Stimulated activated CD8-positive, alpha-beta memory T cell treated with anti-CD3 and anti-CD28 coated beads, Interleukin-15, amount 100 ng/mL, for 48 hours (primary cell): ENCODE results near the gene MYZAP.

Experiments
- DNase-seq, 2 donors: peaks; one replicate each; pipeline ENCODE4 v3.0.0-alpha.2; 2020; ENCODE audit warnings: low read depth in 2 of 2

Gene MYZAP

DNA sequence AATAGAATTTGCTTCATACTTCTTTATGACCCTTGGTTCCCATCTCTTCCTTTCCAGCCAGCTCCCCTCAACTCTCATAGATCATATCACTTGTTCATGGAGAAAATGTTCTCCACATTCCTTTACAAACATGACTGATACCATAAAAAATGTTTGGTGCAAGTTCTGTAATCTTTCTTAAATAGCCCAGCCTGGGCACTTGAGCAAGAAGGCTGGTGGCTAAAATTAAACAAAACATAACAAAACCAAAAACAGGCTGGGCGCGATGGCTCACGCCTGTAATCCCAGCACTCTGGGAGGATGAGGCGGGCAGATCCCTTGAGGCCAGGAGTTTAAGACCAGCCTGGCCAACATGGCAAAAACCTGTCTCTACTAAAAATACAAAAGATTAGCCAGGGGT is 105.9 kb downstream of the MYZAP start:
- no peak for DNase-seq

DNA sequence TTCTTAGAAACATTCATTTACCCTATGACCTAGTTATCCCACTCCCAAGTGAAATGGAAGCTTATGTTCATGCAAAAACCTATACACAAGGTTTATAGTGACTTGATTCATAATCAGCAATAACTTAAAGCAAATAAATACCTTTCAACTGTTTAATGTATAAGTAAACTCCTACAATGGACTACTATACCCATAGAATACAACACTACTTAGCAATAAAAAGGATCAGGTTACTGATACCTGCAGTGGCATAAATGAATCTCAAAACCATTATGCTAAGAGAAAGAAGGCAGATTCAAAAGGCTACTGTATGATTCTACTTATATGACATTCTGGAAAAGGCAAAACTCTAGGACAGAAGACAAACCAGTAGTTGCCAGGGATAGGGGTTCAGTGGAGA is 106.5 kb downstream of the MYZAP start:
- DNase-seq, result no peak

DNA sequence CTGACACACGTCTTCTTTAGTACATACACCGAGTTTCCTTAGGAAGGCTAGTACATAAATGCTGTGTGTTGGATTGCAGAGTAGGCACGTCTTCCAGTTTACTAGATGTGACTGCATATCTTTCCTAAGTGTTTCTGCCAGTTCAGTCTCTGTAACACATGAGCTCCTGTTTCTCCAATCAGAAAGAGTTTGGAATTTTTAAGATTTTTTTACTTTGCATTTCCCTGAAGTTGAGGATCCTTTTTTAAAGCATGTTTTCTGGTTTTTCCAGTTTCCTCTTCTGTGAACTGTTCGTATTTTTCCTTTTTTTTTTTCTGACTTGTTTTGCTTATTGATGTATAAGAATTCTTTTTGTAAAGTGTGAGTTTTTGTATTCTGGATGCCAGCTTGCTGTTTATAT is 107.3 kb downstream of the MYZAP start:
- DNase-seq, result no peak

DNA sequence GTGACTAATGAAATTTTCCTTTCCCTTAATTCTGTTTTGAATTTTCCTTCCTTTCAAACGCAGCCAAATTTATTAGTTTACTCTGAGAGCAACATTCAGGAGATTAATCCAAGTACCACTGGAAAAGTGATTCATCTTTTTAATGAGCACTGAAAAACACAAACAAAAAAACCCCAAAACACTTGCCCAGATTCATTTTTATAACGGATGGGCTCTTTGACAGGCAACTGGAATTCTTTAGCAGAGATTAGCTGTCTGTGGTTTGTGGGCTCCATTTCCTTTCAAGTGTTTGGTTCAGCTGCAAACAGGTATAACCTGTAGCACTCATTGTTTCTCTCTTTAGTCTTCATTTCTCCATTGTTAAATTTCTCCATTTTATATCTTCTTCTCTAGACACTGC is 111.7 kb downstream of the MYZAP start:
- no peak for DNase-seq

DNA sequence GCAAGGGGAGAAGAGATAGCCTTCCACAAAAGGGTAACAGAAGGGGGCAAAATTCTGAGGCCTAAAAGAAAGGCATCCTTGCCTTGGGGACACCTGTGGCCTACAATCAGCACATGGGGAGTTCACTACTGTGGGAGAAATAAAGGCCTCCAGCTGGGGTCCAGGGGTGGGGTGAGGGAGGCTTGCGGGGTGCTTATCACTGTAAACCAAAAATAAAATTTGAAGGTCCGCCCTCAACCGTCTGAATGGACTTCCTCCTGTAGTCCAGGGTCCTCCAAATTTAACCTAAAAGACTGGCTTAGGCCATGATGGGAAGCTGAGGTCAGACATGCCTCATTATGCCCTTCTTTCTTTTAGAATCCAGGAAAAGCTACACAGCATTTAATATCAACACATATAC is 112.7 kb downstream of the MYZAP start:
- no peak for DNase-seq

DNA sequence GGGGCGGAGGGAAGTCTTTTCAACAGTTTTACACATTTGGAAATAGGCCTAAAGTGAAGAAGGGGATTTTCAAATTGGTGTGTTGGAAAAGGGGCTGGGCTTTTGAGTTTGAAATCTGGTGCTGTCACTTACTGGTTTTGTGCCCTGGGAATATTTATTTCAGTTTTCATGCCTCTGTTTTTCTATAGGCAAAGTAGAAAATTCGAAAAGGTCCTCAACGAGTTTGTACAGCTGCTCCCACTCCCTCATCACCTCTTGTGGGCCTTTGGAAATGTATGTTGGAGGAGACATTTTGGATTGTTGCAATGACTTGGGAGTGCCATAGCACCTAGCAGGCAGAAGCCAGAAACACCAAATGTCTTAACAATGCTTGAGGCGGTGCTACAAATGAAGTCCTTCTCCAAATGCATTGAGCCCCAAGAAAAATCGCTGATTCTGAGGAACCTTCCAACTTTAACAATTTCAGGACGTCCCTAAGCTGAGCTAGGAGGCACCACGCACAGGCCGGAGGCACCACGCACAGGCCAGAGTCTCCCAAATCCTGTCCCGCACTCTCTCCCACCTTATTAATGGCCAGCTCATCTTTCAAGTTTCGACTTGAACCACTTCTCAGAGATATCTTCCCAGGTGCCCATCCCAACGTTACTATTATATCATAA is 114.2 kb downstream of the MYZAP start:
- DNase-seq, result no peak

DNA sequence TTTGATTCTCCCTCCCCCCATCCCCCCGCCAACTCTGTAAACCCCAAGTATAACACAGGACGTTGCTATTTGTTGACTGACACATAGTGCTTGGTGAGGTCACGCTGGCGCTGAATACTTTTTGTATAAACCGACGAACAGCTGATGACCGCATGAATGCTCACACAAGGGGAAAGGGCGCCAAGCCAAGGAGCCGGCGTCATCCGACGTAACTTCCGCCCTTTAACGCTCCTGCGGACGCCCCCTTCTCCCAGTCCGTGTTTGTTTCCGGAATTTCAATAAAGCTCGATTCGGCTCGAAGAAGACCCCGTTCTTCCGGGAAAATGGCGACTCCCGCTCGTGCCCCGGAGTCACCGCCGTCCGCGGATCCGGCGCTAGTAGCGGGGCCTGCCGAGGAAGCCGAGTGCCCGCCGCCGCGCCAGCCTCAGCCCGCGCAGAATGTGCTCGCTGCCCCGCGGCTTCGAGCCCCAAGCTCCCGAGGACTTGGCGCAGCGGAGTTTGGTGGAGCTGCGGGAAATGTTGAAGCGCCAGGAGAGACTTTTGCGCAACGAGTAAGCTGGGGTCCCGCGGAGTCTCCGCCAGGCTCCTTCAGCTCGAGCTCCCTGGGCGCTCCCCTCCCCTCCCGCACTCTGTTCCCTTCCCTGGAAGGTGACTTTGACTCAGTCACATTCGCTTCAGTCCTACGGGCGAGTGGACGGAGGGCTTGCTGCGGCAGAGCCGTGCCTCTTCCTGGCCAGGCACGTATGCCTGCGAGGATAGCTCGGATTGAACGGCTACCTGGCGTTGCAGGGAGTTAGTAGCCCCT is 114.9 kb downstream of the MYZAP start, which contains the start of gene POLR2M:
POLR2M (plus strand) TSS at position 310 of the 805 bp plus-strand sequence; CDS start at position 439, 129 bp downstream.
- DNase-seq, result peak; percentile 80 to 84

DNA sequence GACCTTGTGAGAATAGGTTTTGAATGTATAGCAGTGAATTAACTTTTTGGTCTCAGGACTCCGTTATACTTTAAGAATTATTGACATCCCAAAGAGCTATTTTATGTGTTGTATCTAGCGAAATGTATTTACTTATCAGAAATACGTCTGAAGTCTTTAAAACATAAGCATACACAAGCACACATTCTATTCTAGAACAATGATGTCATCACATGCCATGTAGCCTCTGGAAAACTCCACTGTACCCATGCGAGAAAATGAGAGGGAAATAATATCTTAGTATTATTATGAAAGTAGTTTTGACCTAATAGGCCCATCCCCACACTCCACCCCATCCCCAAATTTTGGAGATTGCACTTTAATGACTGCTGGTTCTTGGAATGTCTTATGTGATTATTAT is 116.3 kb downstream of the MYZAP start:
- DNase-seq, result no peak

DNA sequence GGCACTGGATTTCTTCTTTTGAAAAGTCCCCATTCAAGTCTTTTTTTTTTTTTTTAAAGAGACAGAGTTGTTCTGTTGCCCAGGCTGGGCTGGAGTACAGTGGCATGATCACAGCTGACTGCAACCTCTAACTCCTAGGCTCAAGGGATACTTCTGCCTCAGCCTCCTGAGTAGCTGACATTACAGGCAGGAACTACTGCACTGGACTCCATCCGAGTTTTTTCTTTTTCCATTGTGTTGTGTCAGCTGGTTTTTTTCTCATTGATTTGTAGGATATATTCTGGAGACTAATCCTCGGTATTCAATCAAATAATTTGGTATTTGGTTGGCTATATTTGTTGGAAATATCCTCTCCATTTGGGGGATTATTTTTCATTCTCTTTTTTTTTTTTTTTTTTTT is 126.6 kb downstream of the MYZAP start:
- DNase-seq, result no peak

DNA sequence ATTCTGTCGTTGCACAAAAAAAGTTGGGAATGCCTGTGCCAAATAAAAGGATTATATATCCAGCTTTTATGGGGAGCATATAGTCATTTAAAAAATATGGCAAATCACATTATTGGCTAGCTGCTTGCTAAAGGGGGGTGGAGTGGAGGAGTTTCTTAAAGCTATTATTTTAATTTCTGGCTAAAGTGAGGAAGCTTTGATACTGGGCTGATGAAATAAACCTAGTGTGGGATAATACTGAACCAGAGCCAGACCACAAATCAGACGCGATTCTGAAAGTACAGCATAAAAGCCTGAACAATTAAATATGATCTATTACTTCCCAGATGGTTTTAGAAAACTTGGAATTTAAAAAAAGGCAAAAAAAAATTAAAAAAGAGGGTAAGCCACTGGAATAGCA is 129.2 kb downstream of the MYZAP start:
- no peak for DNase-seq

DNA sequence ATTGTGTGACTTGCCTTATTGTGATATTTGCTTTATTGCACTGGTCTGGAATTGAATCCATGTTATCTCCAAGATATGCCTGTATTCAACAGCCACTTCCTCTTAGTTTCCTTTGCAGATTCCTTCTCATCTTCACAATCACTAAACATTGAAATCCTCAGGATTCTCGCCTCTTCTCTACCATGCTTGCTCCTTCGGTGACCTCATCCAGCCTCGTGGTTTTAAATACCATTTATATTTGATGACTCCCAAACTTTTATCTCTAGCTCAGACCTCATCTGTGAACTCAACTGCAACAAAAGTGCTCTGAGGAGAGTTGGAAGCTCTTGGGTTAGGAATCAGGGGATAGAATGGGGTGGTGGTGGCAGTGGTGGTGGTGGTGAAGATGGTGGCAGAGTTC is 134.7 kb downstream of the MYZAP start:
- DNase-seq, result no peak

DNA sequence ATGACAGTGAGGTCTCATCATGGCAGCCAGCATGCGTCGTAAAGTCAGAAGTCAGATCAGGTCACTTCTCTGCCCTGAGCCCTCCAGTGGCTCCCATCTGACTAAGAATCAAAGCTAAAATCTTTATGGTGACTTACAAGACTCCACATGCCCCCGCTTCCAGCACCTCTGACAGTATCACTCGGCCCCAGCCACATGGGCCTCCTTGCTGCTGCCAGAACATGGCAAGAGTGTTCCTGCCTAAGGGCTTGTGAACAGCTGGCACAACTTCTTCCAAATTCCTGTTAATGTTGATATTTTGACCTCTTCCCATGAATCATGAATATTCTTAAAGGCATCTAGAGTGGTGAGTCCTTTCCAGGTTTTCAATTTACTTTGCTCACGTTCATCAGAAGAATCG is 135.3 kb downstream of the MYZAP start:
- no peak for DNase-seq

DNA sequence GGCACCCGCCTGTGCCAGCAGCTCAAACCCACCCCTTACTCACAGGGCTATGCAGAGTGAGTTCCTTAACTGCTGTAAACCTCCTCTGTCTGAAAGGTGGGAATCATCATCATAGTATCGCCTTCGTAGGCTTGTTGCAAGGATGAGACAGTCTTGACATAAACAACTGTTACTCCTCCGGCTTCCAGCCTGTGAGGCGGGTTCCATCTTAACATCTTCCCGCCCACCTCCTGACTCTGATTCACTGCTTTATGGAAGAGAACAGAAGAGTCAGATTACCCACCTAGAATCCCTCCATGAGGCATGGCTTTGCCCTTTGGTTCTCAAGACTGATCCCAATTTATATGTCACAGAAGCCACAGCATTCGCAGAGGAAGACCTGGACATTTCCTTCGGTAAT is 136.7 kb downstream of the MYZAP start:
- no peak for DNase-seq

DNA sequence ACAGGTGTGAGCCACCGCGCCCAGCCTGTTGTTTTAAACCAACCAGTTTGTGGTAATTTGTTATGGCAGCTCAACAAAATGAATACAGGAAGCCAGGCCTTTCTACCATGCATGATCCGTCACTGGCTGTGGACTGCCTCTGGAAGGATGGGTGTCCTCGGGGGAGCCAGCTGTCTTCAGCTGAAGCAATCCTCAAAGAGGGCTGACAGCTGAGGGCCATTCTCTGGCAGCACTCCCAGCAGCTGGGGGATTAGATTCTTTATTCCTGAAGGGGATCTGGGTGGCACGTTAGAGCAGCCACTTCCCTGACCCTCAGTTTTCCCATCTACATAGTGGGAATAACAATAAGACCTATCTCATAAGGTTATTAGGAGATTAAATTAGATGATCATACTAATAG is 139.2 kb downstream of the MYZAP start:
- DNase-seq, result no peak

DNA sequence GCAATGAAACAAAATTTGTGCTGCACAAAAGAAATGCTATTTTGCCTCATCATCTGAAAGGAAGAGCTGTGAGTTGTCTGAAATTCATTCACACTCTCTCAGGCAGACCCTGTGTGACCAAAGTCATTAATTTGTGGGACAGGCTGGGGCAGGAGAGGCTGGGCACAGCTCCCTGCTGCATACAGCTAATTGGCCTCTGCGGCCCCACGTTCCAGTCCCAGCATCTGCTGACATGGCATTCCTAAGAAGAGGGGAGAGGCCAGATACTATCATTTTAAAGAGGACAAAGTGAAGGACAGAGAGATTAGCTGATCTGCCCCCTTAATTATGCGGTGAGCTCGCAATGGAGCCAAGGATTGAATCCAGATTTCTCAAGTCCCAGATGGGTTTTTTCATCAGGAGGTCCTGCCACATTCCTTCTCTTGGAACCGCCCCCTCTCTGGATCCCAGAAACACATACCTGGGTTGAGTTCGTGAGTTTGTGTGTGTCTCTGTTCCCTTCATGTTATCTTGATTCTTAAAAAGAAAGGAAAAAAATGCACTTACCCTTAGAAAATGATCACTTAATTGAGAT is 139.9 kb downstream of the MYZAP start:
- no peak for DNase-seq

DNA sequence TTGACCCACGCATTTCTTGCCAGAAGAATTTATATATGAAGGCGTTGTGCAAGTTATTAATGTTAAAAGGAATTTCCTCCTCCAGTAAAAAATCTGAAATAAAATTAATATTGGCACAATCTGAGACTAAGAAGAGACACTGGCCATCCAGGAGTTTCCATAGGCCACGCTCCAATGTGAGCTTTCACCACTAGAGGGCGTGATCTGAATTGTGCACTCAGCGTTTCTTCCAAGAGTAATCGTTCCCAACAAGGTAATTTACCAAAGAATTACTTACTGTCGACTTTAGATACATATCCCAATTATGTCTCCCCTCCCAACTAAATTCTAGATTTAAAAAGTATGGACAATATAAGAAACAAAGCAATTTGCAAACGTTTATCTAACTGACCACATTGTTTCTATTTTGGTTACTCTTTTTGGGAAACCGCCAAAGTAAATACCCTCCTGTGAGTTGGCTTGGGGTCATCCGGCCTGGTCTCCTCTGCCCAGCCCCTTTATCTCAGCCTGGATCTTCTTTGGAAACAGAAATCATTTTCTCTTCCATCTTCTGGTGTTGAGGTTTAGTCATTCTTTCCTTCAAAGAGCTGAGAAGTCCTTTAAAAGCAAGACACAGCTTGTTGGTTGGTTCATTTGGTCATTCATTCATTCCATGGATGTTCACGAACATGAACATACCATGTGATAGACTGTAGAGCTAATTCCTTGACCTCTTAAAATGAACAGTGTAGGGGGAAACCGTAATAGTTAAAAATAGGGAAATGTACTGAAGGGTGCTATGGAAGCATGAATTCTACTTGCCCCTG is 141.0 kb downstream of the MYZAP start:
- peak in 1 of 2 donors; percentile 8 for DNase-seq

DNA sequence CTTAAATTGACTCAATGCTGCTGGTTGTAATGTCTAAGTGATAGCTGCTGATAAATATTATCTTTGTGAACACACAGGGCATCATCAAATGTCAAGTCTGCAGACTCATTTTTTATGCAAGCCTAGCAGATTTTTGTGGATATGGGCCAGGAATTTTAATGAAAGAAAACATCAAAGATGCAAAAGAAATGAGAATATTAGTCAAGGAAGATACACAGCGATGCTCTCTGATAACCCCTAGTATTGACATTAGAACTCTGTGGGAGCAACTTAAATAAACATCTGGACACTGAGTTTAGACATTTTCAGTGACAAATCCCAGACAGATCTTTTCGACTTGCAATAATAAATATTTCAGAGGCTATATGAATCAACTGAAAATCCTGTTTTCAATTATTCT is 143.2 kb downstream of the MYZAP start:
- no peak for DNase-seq
